HEK293T (cell line): Measurements from ENCODE around the gene IFFO2.

Experiments
- CTCF ChIA-PET: fragments of 350-600 bp; formaldehyde crosslinking; extraction: SDS; loops from one replicate; lab custom pipeline; 2021; ENCODE audit warnings: antibody characterized with exemption, inconsistent platforms; lab: Yijun Ruan, JAX
- POLR2A ChIA-PET: fragments of 350-600 bp; formaldehyde crosslinking; extraction: SDS; loops from one replicate; lab custom pipeline; 2020; ENCODE audit warnings: antibody characterized with exemption, inconsistent platforms; lab: Yijun Ruan, JAX
- DNase-seq: peaks from one replicate; pipeline ENCODE4 v3.0.0; 2012; ENCODE audit warnings: mixed read lengths; ENCODE audit errors: extremely low spot score
- ARNT ChIP-seq: fragments of 450-650 bp; IDR thresholded peaks from 2 replicates; pipeline ENCODE4 v1.6.1; 2017; ENCODE audit warnings: mild to moderate bottlenecking
- BHLHE40 ChIP-seq: fragments of 450-650 bp; IDR thresholded peaks from 2 replicates; pipeline ENCODE4 v1.6.1; 2016; ENCODE audit warnings: mild to moderate bottlenecking, moderate library complexity, borderline replicate concordance
- CTBP1 ChIP-seq: fragments of 450-650 bp; IDR thresholded peaks from 2 replicates; pipeline ENCODE4 v1.6.1; 2016; ENCODE audit warnings: borderline replicate concordance
- ELF4 ChIP-seq: fragments of 450-650 bp; IDR thresholded peaks from 2 replicates; pipeline ENCODE4 v1.6.1; 2017; ENCODE audit warnings: antibody characterized with exemption
- FOXA1 ChIP-seq: fragments of 450-650 bp; IDR thresholded peaks from 2 replicates; pipeline ENCODE4 v1.6.1; 2016; ENCODE audit warnings: mild to moderate bottlenecking
- FOXK2 ChIP-seq: fragments of 450-650 bp; IDR thresholded peaks from 2 replicates; pipeline ENCODE4 v1.6.1; 2016; ENCODE audit warnings: mild to moderate bottlenecking
- FOXM1 ChIP-seq: fragments of 450-650 bp; IDR thresholded peaks from 2 replicates; pipeline ENCODE4 v1.6.1; 2017; ENCODE audit warnings: mild to moderate bottlenecking, borderline replicate concordance
- HDGF ChIP-seq: fragments of 450-650 bp; IDR thresholded peaks from 2 replicates; pipeline ENCODE4 v1.6.1; 2017; ENCODE audit warnings: antibody characterized with exemption, borderline replicate concordance
- L3MBTL2 ChIP-seq: fragments of 450-650 bp; conservative IDR thresholded peaks from 2 replicates; pipeline ENCODE4 v1.6.1; 2016; ENCODE audit warnings: mild to moderate bottlenecking
- LEF1 ChIP-seq: fragments of 450-650 bp; IDR thresholded peaks from 2 replicates; pipeline ENCODE4 v1.6.1; 2017; ENCODE audit warnings: mild to moderate bottlenecking, borderline replicate concordance
- NFRKB ChIP-seq: fragments of 450-650 bp; IDR thresholded peaks from 2 replicates; pipeline ENCODE4 v1.6.1; 2016; ENCODE audit warnings: mild to moderate bottlenecking, moderate library complexity
- PKNOX1 ChIP-seq: fragments of 450-650 bp; IDR thresholded peaks from 2 replicates; pipeline ENCODE4 v1.6.1; 2016
- SP1 ChIP-seq: fragments of 450-650 bp; IDR thresholded peaks from 2 replicates; pipeline ENCODE4 v1.6.1; 2017
- SUZ12 ChIP-seq: fragments of 450-650 bp; IDR thresholded peaks from 2 replicates; pipeline ENCODE4 v1.6.1; 2016; ENCODE audit warnings: mild to moderate bottlenecking
- TARDBP ChIP-seq: fragments of 450-650 bp; IDR thresholded peaks from 2 replicates; pipeline ENCODE4 v1.6.1; 2016
- ZNF384 ChIP-seq: fragments of 450-650 bp; IDR thresholded peaks from 2 replicates; pipeline ENCODE4 v1.6.1; 2016

IFFO2 gene

GRCh38 chr1:18944810-18945209 lies 11.7 kb downstream of the IFFO2 start:
- ChIA-PET CTCF (interaction anchor here (1.0 to 1.6 kb wide), 2 partner anchors 31 to 32 kb away, joined by 3 to 7 read pairs; no protein-coding TSS in a partner anchor), POLR2A (interaction anchor here (0.6 to 2.0 kb wide), 2 partner anchors 12 to 45 kb away, joined by 3 to 15 read pairs; partner anchors contain the start of gene IFFO2)
- DNase-seq, result no peak
- TF ChIP-seq HDGF, result no peak
- TF ChIP-seq SUZ12, result no peak
- no peak for TF ChIP-seq CTBP1
- no peak for TF ChIP-seq FOXM1
- no peak for TF ChIP-seq FOXA1
- TF ChIP-seq ELF4, result no peak
- TF ChIP-seq NFRKB, result no peak
- no peak for TF ChIP-seq SP1
- no peak for TF ChIP-seq L3MBTL2
- TF ChIP-seq TARDBP, result no peak
- no peak for TF ChIP-seq FOXK2
- no peak for TF ChIP-seq LEF1

- TF ChIP-seq PKNOX1 (no peak), LEF1 (no peak), FOXM1 (no peak), NFRKB (no peak), FOXK2 (no peak)
- CTCF ChIA-PET, result interaction anchor here (1.6 kb wide), 1 partner anchor 31 kb away, joined by 7 read pairs; no protein-coding TSS in a partner anchor
- POLR2A ChIA-PET, result interaction anchor here (2.0 kb wide), 1 partner anchor 12 kb away, joined by 15 read pairs; the partner anchor contains the start of gene IFFO2
- DNase-seq, result no peak
Observed at GRCh38 chr1:18943914-18944572, 12.4 kb downstream of the IFFO2 start.

- CTCF ChIA-PET, result no interaction called here
- POLR2A ChIA-PET, result interaction anchor here (1.3 kb wide), 1 partner anchor 15 kb away, joined by 3 read pairs; no protein-coding TSS in a partner anchor
- TF ChIP-seq ELF4 (no peak), ZNF384 (no peak), LEF1 (no peak), CTBP1 (no peak), TARDBP (no peak), PKNOX1 (no peak), SUZ12 (no peak)
- DNase-seq, result no peak
Observed at GRCh38 chr1:18943162-18943561, 13.3 kb downstream of the IFFO2 start.

GRCh38 chr1:18942340-18942739 lies 14.1 kb downstream of the IFFO2 start:
- ChIA-PET CTCF (no interaction called here), POLR2A (interaction anchor here (1.3 to 1.4 kb wide), 2 partner anchors 12 to 15 kb away, joined by 3 read pairs; no protein-coding TSS in a partner anchor)
- DNase-seq, result no peak
- TF ChIP-seq FOXK2 (no peak), L3MBTL2 (no peak), TARDBP (no peak), FOXA1 (no peak), HDGF (no peak), PKNOX1 (no peak), SUZ12 (no peak), LEF1 (no peak), ARNT (no peak), CTBP1 (no peak), FOXM1 (no peak), ZNF384 (no peak), NFRKB (no peak)

GRCh38 chr1:18941221-18942141 lies 15.0 kb downstream of the IFFO2 start:
- no peak for DNase-seq
- TF ChIP-seq CTBP1 (no peak), SP1 (no peak), BHLHE40 (no peak), ZNF384 (no peak), PKNOX1 (no peak), HDGF (no peak)
- ChIA-PET POLR2A (interaction anchor here (1.3 to 1.4 kb wide), 2 partner anchors 13 to 14 kb away, joined by 3 read pairs; no protein-coding TSS in a partner anchor), CTCF (no interaction called here)
